ENCODE data around the gene DNAAF1.
A peak's percentile ranks its signal among the peaks of the same experiment; 100 is the strongest.

The DNAAF1 gene

GRCh38 chr16:84124257-84125073 is 20.6 kb upstream of the DNAAF1 start:
- no peak for DNase-seq

GRCh38 chr16:84131117-84131516 is 14.0 kb upstream of the DNAAF1 start:
- no peak for DNase-seq

- DNase-seq, result no peak
Observed at GRCh38 chr16:84132527-84133285, 12.4 kb upstream of the DNAAF1 start.

GRCh38 chr16:84136331-84137125 is 8.6 kb upstream of the DNAAF1 start:
- DNase-seq, result no peak

GRCh38 chr16:84137287-84137686 is 7.8 kb upstream of the DNAAF1 start:
- no peak for DNase-seq

DNA sequence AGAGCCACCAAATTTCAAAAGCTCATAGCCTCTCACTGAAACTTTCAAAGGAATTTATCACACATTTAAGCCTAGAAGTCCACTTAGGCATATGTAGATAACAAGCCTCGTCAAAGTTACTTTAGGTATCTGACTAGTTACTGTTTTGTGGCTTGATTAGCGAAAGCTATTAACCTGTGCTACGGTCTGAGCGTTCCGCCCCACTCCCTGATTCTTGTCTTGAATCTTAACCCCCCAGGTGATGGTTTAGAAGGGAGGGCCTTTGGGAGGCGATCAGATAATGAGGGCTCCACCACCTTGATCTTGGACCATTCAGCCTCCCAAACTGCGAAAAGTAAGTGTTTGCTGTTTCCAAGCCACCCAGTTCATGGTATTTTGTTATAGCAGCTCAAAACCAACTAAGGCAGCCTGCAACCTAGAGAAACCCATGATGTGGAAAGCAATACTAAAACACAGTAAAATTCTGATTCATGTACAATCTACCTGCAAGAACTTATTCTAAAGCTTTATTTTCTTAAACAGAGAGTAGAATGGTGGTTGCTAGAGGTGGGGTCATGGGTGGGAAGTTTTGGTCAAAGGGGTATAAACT is 7.2 kb upstream of the DNAAF1 start:
- no peak for DNase-seq

- DNase-seq, result no peak
Observed at GRCh38 chr16:84138500-84138823, 6.6 kb upstream of the DNAAF1 start.

DNA sequence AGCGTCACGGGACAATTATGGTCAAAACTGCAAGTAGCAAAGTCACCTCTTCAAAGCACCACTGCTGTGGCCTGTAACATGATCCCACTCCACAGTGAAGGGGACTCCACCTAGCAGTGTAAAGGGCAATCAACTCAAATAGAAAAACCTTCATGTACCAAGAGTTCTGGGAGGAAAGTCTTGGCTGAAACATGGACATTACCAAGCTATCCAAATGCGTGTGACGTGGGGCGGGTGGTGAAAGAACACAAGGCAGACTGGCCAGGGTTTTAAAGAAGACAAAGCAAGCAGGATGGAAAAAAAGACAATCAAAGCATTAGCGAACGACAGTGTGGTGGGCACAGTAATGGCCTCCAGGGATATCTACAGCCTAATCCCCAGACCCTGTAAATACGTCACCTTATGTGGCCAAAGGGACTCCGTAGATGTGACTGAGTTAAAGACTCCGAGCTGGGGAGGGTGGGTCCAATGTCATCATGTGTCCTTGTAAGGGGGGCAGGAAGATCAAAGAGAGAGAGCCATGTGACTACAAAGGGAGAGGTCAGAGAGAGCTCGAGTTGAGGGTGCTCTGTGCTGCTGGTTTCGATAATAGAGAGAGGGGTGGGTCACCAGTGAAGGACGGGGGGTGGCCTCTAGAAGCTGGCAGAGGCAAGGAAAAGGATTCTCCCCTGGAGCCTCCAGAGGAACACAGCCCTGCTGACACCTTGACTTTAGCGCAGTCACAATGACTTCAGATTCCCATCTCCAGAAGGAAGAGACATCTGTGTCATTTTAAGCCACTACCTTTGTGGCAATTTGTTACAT is 6.1 kb upstream of the DNAAF1 start:
- peak; percentile 93 for DNase-seq

GRCh38 chr16:84139628-84140258 is 5.4 kb upstream of the DNAAF1 start:
- DNase-seq, result no peak

DNA sequence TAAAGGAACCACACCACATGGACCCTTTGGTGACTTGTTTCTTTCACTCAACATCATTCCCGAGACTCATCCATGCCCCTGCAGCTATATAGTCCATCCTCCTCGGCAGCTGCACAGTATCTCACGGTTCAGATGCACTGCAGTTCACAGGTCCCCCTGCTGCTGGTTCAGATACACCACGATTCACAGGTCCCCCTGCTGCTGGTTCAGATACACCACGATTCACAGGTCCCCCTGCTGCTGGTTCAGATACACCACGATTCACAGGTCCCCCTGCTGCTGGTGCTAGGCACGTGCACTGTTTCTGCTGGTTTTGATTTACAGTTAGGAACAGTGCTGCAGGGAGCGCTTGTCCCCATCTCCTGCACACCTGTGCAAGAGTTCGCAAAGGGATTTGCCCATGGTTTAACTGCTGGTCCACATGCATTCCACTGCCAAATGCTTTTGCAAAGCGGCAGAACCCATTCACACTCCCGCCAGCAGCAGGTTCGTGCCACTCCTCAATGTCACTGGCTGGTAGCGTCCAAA is 3.9 kb upstream of the DNAAF1 start:
- DNase-seq, result peak; percentile 22

DNA sequence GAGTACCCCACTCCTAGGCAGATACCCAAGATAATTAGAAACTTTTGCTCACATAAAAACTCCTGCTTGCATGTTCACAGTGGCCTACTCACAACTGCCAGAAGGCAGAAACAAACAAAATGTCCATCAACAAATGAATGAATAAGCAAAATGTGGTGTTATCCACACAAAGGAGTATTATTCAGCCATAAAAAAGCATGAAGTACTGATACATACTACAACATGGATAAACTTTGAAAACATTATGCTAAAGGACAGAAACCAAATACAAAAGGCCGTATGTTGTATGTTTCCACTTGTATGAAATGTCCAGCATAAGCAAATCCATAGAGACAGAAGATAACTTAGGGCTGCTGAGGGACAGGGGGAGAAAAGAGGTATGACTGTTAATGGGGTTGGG is 2.0 kb upstream of the DNAAF1 start:
- no peak for DNase-seq

- DNase-seq, result no peak
Observed at GRCh38 chr16:84143784-84144199, 1.3 kb upstream of the DNAAF1 start.

DNA sequence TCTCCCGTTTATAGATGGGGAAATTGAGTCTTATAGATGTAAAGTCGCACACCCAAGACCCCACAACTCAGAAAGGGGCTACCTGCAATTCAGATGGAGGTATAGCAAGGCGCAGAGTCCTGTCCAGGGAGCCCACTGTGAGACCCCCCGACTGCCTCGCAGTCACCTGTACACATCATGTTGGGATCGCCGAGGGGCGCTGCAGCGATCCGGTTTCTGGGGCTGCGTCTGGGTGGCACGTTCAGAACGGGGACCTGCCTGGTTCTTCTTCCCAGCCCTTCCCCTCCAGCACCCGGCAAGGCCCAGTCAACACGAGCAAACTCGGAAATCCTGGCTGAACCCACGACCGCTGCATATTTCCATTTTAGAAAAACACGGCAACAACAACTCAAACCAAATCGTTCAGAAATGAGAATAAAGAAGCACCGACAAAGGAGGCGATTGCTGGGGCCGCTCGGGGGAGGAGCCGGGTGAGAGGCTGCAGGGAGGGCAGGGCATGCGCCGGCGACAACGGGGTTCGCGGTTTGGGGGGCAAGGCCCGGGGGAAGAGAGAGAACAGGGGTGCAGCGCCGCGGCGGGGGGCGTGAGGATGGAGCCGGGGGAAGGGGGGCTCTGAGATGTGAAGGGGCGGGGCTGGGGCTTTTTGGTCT is 774 bp upstream of the DNAAF1 start:
- peak; percentile 48 for DNase-seq

DNA sequence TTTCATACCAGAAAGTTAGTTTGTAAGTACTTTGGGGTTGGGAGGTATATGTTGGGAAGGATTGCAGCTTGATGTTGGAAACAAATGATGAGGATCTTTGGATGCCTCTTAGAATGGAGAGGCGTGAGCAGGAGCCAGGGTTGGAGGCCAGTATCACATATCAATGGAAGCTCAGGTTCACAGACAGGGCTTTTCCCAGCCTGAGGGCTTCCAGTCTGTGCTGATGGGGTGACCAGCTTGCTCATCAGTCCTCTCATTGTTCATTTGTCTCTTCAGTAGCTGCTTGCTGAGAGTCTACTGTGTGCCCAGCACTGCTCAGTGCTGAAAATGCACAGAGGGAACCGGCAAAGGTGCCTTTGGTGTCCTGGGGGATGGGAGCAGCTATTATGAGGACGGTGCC is 5.8 kb downstream of the DNAAF1 start:
- no peak for DNase-seq

DNA sequence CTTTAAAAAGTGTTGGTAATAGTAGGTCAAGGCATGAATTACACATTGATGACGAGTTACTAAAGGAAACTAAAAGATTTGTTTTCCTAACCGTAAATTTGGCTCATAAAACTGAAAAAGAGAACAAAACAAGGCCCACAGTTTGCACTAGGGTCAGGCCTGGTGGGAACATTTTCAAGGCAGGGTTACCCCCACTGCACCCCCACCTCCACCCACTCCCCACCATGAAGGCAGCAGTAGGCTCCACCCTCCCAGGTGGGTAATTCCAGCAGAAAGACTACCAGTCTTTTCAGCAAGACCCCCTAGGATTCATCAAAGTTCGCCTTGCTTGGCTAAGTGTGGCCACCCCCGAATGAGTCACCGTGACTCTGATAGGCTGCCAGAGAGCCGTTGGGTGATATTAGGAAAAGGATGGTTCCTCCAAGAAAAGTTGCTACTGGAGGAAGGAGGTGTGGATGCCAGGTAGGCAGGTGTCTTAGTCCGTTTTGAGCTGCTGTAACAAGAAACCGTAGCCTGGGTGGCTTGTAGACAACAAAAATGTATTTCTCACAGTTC is 8.6 kb downstream of the DNAAF1 start:
- DNase-seq, result no peak

- no peak for DNase-seq
Observed at GRCh38 chr16:84155226-84155625, 10.1 kb downstream of the DNAAF1 start.

- DNase-seq, result no peak
Observed at GRCh38 chr16:84155771-84156170, 10.7 kb downstream of the DNAAF1 start.

GRCh38 chr16:84156342-84156784 is 11.3 kb downstream of the DNAAF1 start:
- peak; percentile 33 for DNase-seq

- DNase-seq, result no peak
Observed at GRCh38 chr16:84159007-84159406, 13.9 kb downstream of the DNAAF1 start.

DNA sequence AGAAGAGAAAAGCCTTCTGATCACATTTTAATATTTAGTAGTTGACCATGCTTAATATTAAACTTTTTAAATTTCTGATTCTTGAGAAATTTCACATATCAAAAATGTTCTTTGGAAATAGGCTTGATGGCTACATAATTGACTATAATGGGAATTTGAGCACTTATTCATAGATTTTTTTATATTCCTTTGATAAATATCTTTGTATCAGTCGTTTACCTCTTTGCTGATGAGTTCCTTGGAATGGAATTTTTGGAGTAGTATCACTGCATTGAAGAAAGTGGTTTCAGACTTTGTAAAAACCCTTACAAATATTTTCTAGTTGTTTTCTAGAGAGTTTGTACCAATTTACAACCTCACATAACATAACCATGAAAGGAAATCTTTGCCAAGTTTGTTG is 14.7 kb downstream of the DNAAF1 start:
- DNase-seq, result no peak

- DNase-seq, result no peak
Observed at GRCh38 chr16:84161037-84161436, 15.9 kb downstream of the DNAAF1 start.

All from DMS53 (cell line).